B cell (primary cell): Measurements from ENCODE around the gene SMCO1. TPM values are rescaled to one million over a fixed set of nuclear protein-coding genes. Genes with fewer than 3 reads are reported as not detected.

Source experiments
- ATAC-seq: fragments of 200-7000 bp; cut with Tn5 transposase; one replicate; pipeline ENCODE4 v1.10.0; 2021; ENCODE audit warnings: low read depth, mild to moderate bottlenecking, moderate number of reproducible peaks, moderate library complexity
- CTCF ChIA-PET: fragments of 350-600 bp; sonication (Branson Sonifier 250); formaldehyde crosslinking; loops from one replicate; lab custom pipeline; 2021; ENCODE audit warnings: antibody characterized with exemption, inconsistent platforms; lab: Charles Lee
- POLR2A ChIA-PET: fragments of 350-600 bp; sonication (Branson Sonifier 250); formaldehyde crosslinking; loops from one replicate; lab custom pipeline; 2021; ENCODE audit warnings: antibody characterized with exemption; lab: Charles Lee
- DNase-seq: peaks from one replicate; pipeline ENCODE4 v3.0.0; 2013
- H2AFZ ChIP-seq: 2 replicates; pipeline ENCODE4 v1.6.1; 2012; ENCODE audit warnings: mild to moderate bottlenecking, low read depth, low read length; ENCODE audit not compliant: insufficient read depth, poor library complexity, severe bottlenecking
- H3K27ac ChIP-seq, 2 donors: 1 replicate in 1 of 2; 2 replicates in 1 of 2; pipeline ENCODE4 v1.5.1; 2012 to 2013; ENCODE audit warnings: low read length in 2 of 2, mild to moderate bottlenecking in 2 of 2, moderate library complexity in 1 of 2
- H3K27me3 ChIP-seq, 4 experiments: fragments of 200-600 bp in 1 of 4; sonication (generic) in 1 of 4; replicated peaks in 1 of 4; 1 replicate in 2 of 4; 2 replicates in 2 of 4; pipeline versions ENCODE4 v1.6.1 to v1.7.0; 2013 to 2016; ENCODE audit warnings: low read length in 3 of 4, mild to moderate bottlenecking in 2 of 4, mixed read lengths in 1 of 4, moderate library complexity in 1 of 4; ENCODE audit not compliant: insufficient read depth in 4 of 4, control insufficient read depth in 3 of 4; ENCODE audit errors: control extremely low read depth in 1 of 4
- H3K36me3 ChIP-seq, 2 experiments: replicated peaks in 1 of 2; 1 replicate in 1 of 2; 2 replicates in 1 of 2; pipeline versions ENCODE4 v1.6.1 to v1.7.1; 2013; ENCODE audit warnings: low read length in 1 of 2; ENCODE audit not compliant: insufficient read depth in 2 of 2, control insufficient read depth in 1 of 2; ENCODE audit errors: control extremely low read depth in 1 of 2, extremely low read depth in 1 of 2
- H3K4me1 ChIP-seq, 2 donors: fragments of 200-600 bp in 1 of 2; sonication (generic) in 1 of 2; 1 replicate in 1 of 2; 2 replicates in 1 of 2; pipeline versions ENCODE4 v1.5.1 to v1.6.1; 2013 to 2017; ENCODE audit warnings: low read length in 2 of 2; ENCODE audit not compliant: control insufficient read depth in 2 of 2, insufficient read depth in 2 of 2
- H3K4me2 ChIP-seq: replicated peaks from 2 replicates; pipeline ENCODE3; 2012; ENCODE audit warnings: mild to moderate bottlenecking, low read depth, low read length; ENCODE audit not compliant: poor library complexity, severe bottlenecking
- H3K4me3 ChIP-seq, 5 experiments: fragments of 200-600 bp in 1 of 5; sonication (generic) in 1 of 5; 1 replicate in 3 of 5; 2 replicates in 2 of 5; pipeline versions ENCODE4 v1.5.1 to v1.7.0; 2011 to 2016; ENCODE audit warnings: low read length in 4 of 5, mild to moderate bottlenecking in 4 of 5, low read depth in 2 of 5, control low read depth in 1 of 5, moderate library complexity in 1 of 5; ENCODE audit not compliant: insufficient read depth in 1 of 5; ENCODE audit errors: control extremely low read depth in 1 of 5, extremely low read depth in 1 of 5
- H3K79me2 ChIP-seq: fragments of 200-600 bp; sonication (generic); one replicate; pipeline ENCODE4 v1.6.0; 2016; ENCODE audit warnings: low read length; ENCODE audit not compliant: control insufficient read depth, insufficient read depth
- H3K9ac ChIP-seq: fragments of 200-600 bp; sonication (generic); 2 replicates; pipeline ENCODE4 v1.6.1; 2017; ENCODE audit warnings: mild to moderate bottlenecking, low read length, moderate library complexity
- H3K9me3 ChIP-seq, 3 donors: one replicate each; pipeline versions ENCODE4 v1.6.1 to v1.7.1; 2013; ENCODE audit warnings: low read length in 2 of 3; ENCODE audit not compliant: control insufficient read depth in 2 of 3, insufficient read depth in 1 of 3; ENCODE audit errors: control extremely low read depth in 1 of 3
- H4K20me1 ChIP-seq: 2 replicates; pipeline ENCODE4 v1.6.0; 2012; ENCODE audit warnings: mild to moderate bottlenecking, low read length; ENCODE audit not compliant: insufficient read depth, control insufficient read depth, poor library complexity, severe bottlenecking
- H3K27ac Mint-ChIP-seq: one replicate; pipeline ENCODE4 v1.8.0; 2021; ENCODE audit warnings: mixed read lengths
- H3K27me3 Mint-ChIP-seq: one replicate; pipeline ENCODE4 v1.8.0; 2021; ENCODE audit warnings: mixed read lengths
- H3K4me1 Mint-ChIP-seq: one replicate; pipeline ENCODE4 v1.8.0; 2021; ENCODE audit warnings: mixed read lengths
- H3K4me3 Mint-ChIP-seq: one replicate; pipeline ENCODE4 v1.8.0; 2021; ENCODE audit warnings: mixed read lengths
- H3K9me3 Mint-ChIP-seq: one replicate; pipeline ENCODE4 v1.8.0; 2022; ENCODE audit warnings: mixed read lengths; ENCODE audit not compliant: insufficient read depth
- CTCF ChIP-seq: fragments of 200-600 bp; IDR thresholded peaks from one replicate; pipeline ENCODE4 v1.8.0; 2022; ENCODE audit warnings: antibody characterized with exemption, mild to moderate bottlenecking
- EZH2 ChIP-seq: IDR thresholded peaks from 2 replicates; pipeline ENCODE4 v1.6.1; 2012; ENCODE audit warnings: borderline replicate concordance, low read depth, mild to moderate bottlenecking, moderate library complexity, low read length; ENCODE audit not compliant: insufficient read depth, poor library complexity, severe bottlenecking
- WGBS: methylation state at CpG from one replicate; pipeline ENCODE4 v1.1.5; 2013; ENCODE audit warnings: missing lambda C conversion rate; ENCODE audit not compliant: insufficient coverage; 5-methylcytosine and 5-hydroxymethylcytosine counted together
- intact Hi-C: fragments of 100-400 bp; cut with micrococcal nuclease; formaldehyde crosslinking; loops from one replicate; pipeline ENCODE4 v1.10.0; 2022
- polyA plus RNA-seq: library from polyadenylated mRNA; depleted of rRNA; stranded (reverse); fragments of >200 nt; gene quantifications from 2 replicates; pipeline ENCODE4 v1.2.3, GENCODE V29; 2012
- total RNA-seq, 2 donors: library from RNA; stranded (reverse); fragments of 120-200 nt in 1 of 2; gene quantifications; 1 replicate in 1 of 2; 2 replicates in 1 of 2; pipeline versions ENCODE4 v1.2.3 to v1.2.4, GENCODE V29; 2013 to 2022

Gene SMCO1
- total and polyA plus RNA-seq, 2 donors (not counting 1 experiment from before 2014, with no cell fraction given): not detected

- DNase-seq (no peak), ATAC-seq (no peak)
- no peaks in the 10 kb centered on the region for H3K4me1 ChIP-seq
- peaks cover 7 to 59% of the 10 kb centered on the region in 2 experiments for H3K36me3 ChIP-seq
- Mint-ChIP-seq H3K9me3 (no peaks in the 10 kb centered on the region), H3K4me1 (no peaks in the 10 kb centered on the region), H3K27ac (no peak overlapping the region), H3K4me3 (no peak overlapping the region), H3K27me3 (no peaks in the 10 kb centered on the region)
- H3K9ac ChIP-seq: no peak overlapping the region
- POLR2A ChIA-PET: interaction anchor here (0.6 kb wide), 1 partner anchor 309 kb away, joined by 6 read pairs; no protein-coding TSS in a partner anchor
- CTCF ChIA-PET: interaction anchor here (1.7 kb wide), 1 partner anchor 53 kb away, joined by 5 read pairs; no protein-coding TSS in a partner anchor
- TF ChIP-seq EZH2 (no peak), CTCF (no peak)
- intact Hi-C loops: no loop called here
- H3K4me2 ChIP-seq: no peak overlapping the region
- H3K79me2 ChIP-seq: peaks cover 3% of the 10 kb centered on the region
- WGBS: no CpG with 5 or more reads among the region's 4 CpGs
- H2AFZ ChIP-seq: no peak overlapping the region
- no peak overlapping the region for H3K27ac ChIP-seq
- H3K4me3 ChIP-seq: no peak overlapping the region
- no peaks in the 10 kb centered on the region for H4K20me1 ChIP-seq
- H3K27me3 ChIP-seq: no peaks in the 10 kb centered on the region
- H3K9me3 ChIP-seq: no peaks in the 10 kb centered on the region
Observed at GRCh38 chr3:196477678-196478077, 37.5 kb downstream of the SMCO1 start.

- Histone ChIP-seq H4K20me1 (no peaks in the 10 kb centered on the region), H3K27me3 (no peaks in the 10 kb centered on the region), H3K4me2 (no peak overlapping the region), H3K4me1 (no peaks in the 10 kb centered on the region), H2AFZ (no peak overlapping the region), H3K4me3 (no peak overlapping the region), H3K36me3 (peaks cover 8 to 44% of the 10 kb centered on the region in 2 experiments), H3K9me3 (no peaks in the 10 kb centered on the region), H3K27ac (no peak overlapping the region), H3K79me2 (no peaks in the 10 kb centered on the region), H3K9ac (no peak overlapping the region)
- ATAC-seq: no peak
- no peak overlapping the region for H3K27ac Mint-ChIP-seq
- intact Hi-C loops: no loop called here
- no peak overlapping the region for H3K4me3 Mint-ChIP-seq
- 100% methylated on average over 8 of the region's 8 CpGs for WGBS
- no peaks in the 10 kb centered on the region for H3K9me3 Mint-ChIP-seq
- ChIA-PET CTCF (interaction anchor here (0.8 kb wide), 1 partner anchor 220 kb away, joined by 3 read pairs; no protein-coding TSS in a partner anchor), POLR2A (no interaction called here)
- TF ChIP-seq EZH2 (no peak), CTCF (no peak)
- H3K27me3 Mint-ChIP-seq: no peaks in the 10 kb centered on the region
- H3K4me1 Mint-ChIP-seq: no peaks in the 10 kb centered on the region
- DNase-seq: no peak
Observed at GRCh38 chr3:196472286-196472685, 42.9 kb downstream of the SMCO1 start.
